Upper lobe of left lung (tissue), 4 donors: ENCODE measurements around the gene PEX7.

ENCODE experiments used
- POLR2A ChIP-seq, 4 donors: fragments of 450-650 bp; IDR thresholded peaks; one replicate each; pipeline ENCODE4 v1.5.1; 2016 to 2017; ENCODE audit warnings: antibody characterized with exemption in 4 of 4, mild to moderate bottlenecking in 2 of 4
- POLR2AphosphoS5 ChIP-seq, 2 donors: sonication (generic); formaldehyde crosslinking; IDR thresholded peaks; one replicate each; pipeline ENCODE4 v1.5.1; 2017; ENCODE audit warnings: antibody characterized with exemption in 2 of 2
- TF ChIP-seq, protein P1 (sequence below), 6 experiments: fragments of 450-650 bp in 4 of 6; fragments of 200-600 bp in 2 of 6; sonication (generic) in 2 of 6; IDR thresholded peaks; one replicate each; pipeline ENCODE4 v1.5.1; 2016 to 2019; ENCODE audit warnings: antibody characterized with exemption in 6 of 6

DNA sequence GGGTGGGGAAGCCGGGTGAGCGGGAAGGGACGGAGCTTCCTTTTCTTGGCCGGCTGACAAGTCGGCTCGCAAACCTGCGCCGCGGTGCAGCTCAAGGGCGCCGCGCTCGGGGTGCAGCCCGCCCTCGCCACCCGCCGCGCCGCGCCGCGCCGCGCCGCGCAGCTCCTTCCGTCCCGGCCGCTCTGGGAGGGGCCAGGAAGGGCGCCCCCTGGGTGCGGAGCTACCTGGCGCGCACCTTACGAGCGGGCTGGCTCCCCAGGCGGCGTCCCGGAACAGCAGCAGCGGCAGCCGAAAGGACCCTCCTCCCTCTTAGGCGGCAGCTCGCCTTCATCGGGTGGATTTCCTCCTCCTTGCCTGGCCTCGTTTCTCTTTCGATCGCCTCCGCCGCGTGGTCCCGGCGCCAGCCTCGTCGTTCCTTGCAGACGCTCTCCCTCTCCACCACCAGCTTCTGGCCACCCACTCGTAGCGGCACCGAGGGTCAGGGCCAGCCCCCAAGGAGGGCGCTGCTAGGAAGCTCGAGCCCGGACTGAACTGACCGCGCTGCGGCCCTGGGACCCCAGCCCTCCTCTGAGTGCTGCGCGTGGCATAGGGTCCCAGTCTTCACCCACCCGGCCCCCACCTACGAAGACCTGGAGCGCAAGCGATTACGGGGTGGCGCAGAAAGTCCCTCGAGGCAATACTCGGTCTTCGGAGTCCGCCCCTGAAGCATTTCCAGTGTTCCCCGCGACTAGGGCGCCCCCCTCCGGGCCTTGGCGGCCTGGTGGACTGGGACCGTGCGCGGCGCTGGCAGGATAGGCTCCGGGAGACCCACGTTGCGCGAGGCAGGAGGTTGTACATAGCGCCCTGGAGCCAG is 29.8 kb upstream of the PEX7 start, which contains the start of gene MAP3K5:
- TF ChIP-seq, protein P1, sequence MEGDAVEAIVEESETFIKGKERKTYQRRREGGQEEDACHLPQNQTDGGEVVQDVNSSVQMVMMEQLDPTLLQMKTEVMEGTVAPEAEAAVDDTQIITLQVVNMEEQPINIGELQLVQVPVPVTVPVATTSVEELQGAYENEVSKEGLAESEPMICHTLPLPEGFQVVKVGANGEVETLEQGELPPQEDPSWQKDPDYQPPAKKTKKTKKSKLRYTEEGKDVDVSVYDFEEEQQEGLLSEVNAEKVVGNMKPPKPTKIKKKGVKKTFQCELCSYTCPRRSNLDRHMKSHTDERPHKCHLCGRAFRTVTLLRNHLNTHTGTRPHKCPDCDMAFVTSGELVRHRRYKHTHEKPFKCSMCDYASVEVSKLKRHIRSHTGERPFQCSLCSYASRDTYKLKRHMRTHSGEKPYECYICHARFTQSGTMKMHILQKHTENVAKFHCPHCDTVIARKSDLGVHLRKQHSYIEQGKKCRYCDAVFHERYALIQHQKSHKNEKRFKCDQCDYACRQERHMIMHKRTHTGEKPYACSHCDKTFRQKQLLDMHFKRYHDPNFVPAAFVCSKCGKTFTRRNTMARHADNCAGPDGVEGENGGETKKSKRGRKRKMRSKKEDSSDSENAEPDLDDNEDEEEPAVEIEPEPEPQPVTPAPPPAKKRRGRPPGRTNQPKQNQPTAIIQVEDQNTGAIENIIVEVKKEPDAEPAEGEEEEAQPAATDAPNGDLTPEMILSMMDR (IDR thresholded peaks at IDR 0.05) = peak; percentile 82 to 96 (median 88)
- TF ChIP-seq POLR2A (IDR thresholded peaks at IDR 0.05) (peak in 3 of 4 donors; percentile 37 to 73 (median 54)), POLR2AphosphoS5 (IDR thresholded peaks at IDR 0.05) (peak; percentile 40 to 48)
